NCI-H748 (cell line): ENCODE measurements around the gene GP1BA.

Source experiments
- DNase-seq: peaks from one replicate; lab custom pipeline; 2025; ENCODE audit not compliant: unreplicated experiment; lab: John Stamatoyannopoulos, UW

Gene GP1BA

GRCh38 chr17:4971826-4972225, 39.7 kb downstream of the GP1BA start:
- no peak for DNase-seq

- no peak for DNase-seq
Measured at GRCh38 chr17:4972322-4972721, 40.2 kb downstream of the GP1BA start.

GRCh38 chr17:4972752-4973151, 40.7 kb downstream of the GP1BA start:
- no peak for DNase-seq

- no peak for DNase-seq
Measured at GRCh38 chr17:4973256-4974114, 41.4 kb downstream of the GP1BA start.

GRCh38 chr17:4974115-4974670, 42.1 kb downstream of the GP1BA start:
- DNase-seq: no peak

GRCh38 chr17:4978726-4979125, 46.6 kb downstream of the GP1BA start:
- no peak for DNase-seq

GRCh38 chr17:4980644-4981216, 48.7 kb downstream of the GP1BA start:
- peak; percentile 66 for DNase-seq

- DNase-seq: no peak
Measured at GRCh38 chr17:4982305-4982704, 50.2 kb downstream of the GP1BA start.
